Aorta (tissue), 5 donors: Measurements from ENCODE around the gene PEX14. TPM values are rescaled to one million over a fixed set of nuclear protein-coding genes. Genes with fewer than 3 reads are reported as not detected.

ENCODE experiments used
- ATAC-seq: fragments of 200-7000 bp; cut with Tn5 transposase; one replicate; pipeline ENCODE4 v1.9.1; 2022; ENCODE audit warnings: moderate library complexity; ENCODE audit not compliant: low FRiP score
- DNase-seq, 2 donors: peaks; one replicate each; pipeline ENCODE4 v3.0.0-alpha.2; 2020
- H3K27ac ChIP-seq, 2 donors: one replicate each; pipeline ENCODE4 v1.5.1; 2013; ENCODE audit warnings: low read length in 2 of 2, mild to moderate bottlenecking in 2 of 2, moderate library complexity in 2 of 2, control low read depth in 1 of 2, inconsistent platforms in 1 of 2, low read depth in 1 of 2
- H3K27me3 ChIP-seq, 2 donors: one replicate each; pipeline ENCODE4 v1.6.1; 2013; ENCODE audit warnings: control low read depth in 1 of 2, low read length in 1 of 2, mild to moderate bottlenecking in 1 of 2, moderate library complexity in 1 of 2; ENCODE audit not compliant: insufficient read depth in 2 of 2, control insufficient read depth in 1 of 2
- H3K36me3 ChIP-seq, 2 donors: one replicate each; pipeline ENCODE4 v1.6.1; 2013; ENCODE audit warnings: control low read depth in 1 of 2, low read length in 1 of 2, mild to moderate bottlenecking in 1 of 2; ENCODE audit not compliant: insufficient read depth in 2 of 2, control insufficient read depth in 1 of 2
- H3K4me1 ChIP-seq, 2 donors: one replicate each; pipeline ENCODE4 v1.6.1; 2013; ENCODE audit warnings: low read length in 2 of 2, control low read depth in 1 of 2, mild to moderate bottlenecking in 1 of 2, moderate library complexity in 1 of 2; ENCODE audit not compliant: insufficient read depth in 2 of 2, control insufficient read depth in 1 of 2
- H3K4me3 ChIP-seq, 2 donors: one replicate each; pipeline ENCODE4 v1.5.1; 2013; ENCODE audit warnings: low read length in 2 of 2, control low read depth in 1 of 2, mild to moderate bottlenecking in 1 of 2
- H3K9me3 ChIP-seq: one replicate; pipeline ENCODE4 v1.6.1; 2013; ENCODE audit warnings: mild to moderate bottlenecking, low read length; ENCODE audit not compliant: control insufficient read depth
- WGBS, 2 donors: extraction: QIAGEN DNeasy Blood & Tissue Kit; methylation state at CpG; one replicate each; pipeline ENCODE4 v1.1.7; 2013; 5-methylcytosine and 5-hydroxymethylcytosine counted together
- intact Hi-C, 2 donors: fragments of 100-400 bp; cut with DNase I; formaldehyde crosslinking; loops; one replicate each; pipeline versions ENCODE4 v1.14.2 to v1.15.0; 2022
- polyA plus RNA-seq, 2 donors: library from polyadenylated mRNA; stranded (reverse); fragments of 200-250 nt; gene quantifications; one replicate each; pipeline ENCODE4 v1.2.3, GENCODE V29; 2013
- total RNA-seq, 2 donors: library from RNA; stranded (reverse); fragmentation: NEBNext Ultra II Directional; extraction: Animal tissue kit (Norgen Biotek cat#: 25700); gene quantifications; one replicate each; pipeline ENCODE4 v1.2.1, GENCODE V29; 2021
- donor health status: healthy with polysubstance abuse.
- donor health status: Bipolar disorder and iron deficiency.
- donor health status: DM: no; HTN: no; CAD: no.
- donor health status: DM: no; HTN: no; CAD: no.
- donor health status: DM: yes; HTN: yes; CAD: no.

Gene PEX14
- total and polyA plus RNA-seq, 4 donors: 4.5 to 16.9 (median 14.4) TPM

DNA sequence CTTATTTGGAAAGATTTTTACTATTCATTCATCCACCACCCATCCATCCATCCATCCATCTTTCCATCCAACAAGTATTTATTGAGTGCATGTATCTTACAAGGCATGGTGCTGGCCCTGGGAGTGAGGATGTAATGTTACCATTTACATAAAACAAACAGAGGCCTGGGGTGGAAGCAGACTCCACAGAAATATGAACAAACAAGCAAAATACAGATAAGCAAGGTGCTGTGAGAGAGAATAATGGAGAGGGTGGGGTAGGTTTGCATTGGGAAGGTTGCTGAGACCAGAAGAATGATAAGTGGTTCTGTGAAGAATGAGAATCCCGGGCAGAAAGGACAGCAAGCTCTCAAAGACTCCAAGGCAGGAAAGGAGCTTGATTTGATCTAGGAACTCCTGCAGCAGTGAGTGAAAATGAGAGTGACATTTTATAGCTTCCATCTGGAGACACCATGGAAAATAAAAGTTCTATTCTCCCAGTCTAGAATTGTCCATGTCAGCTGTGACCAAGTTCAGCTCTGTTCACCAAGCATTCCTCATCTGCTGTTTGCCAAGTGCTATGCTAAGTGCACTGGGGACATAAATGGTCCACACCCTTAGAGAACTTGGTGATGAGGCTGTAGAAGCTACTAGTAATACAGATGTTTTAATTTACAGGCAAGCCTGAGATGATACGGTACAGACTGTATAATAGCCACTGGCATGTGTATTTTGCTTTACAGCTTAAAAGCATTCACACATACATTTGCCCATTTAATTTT is 75.3 kb downstream of the PEX14 start:
- Histone ChIP-seq H3K36me3 (peaks cover 0 to 2% of the 10 kb centered on the region in 2 donors), H3K27ac (no peak overlapping the region), H3K4me1 (no peaks in the 10 kb centered on the region), H3K9me3 (no peaks in the 10 kb centered on the region), H3K27me3 (no peaks in the 10 kb centered on the region), H3K4me3 (no peak overlapping the region)
- WGBS, 2 donors: 93 to 96% methylated on average over 2 of the region's 2 CpGs
- DNase-seq: no peak
- ATAC-seq: no peak
- intact Hi-C loops: no loop called here

- 90% methylated on average over 10 of the region's 10 CpGs for WGBS, 2 donors
- ATAC-seq (no peak), DNase-seq (no peak)
- H3K27ac ChIP-seq: no peak overlapping the region
- intact Hi-C loops: no loop called here
- H3K36me3 ChIP-seq: no peaks in the 10 kb centered on the region
- H3K27me3 ChIP-seq: no peaks in the 10 kb centered on the region
- no peaks in the 10 kb centered on the region for H3K9me3 ChIP-seq
- no peak overlapping the region for H3K4me3 ChIP-seq
- no peaks in the 10 kb centered on the region for H3K4me1 ChIP-seq
Measured at GRCh38 chr1:10553118-10553517, 78.4 kb downstream of the PEX14 start.

DNA sequence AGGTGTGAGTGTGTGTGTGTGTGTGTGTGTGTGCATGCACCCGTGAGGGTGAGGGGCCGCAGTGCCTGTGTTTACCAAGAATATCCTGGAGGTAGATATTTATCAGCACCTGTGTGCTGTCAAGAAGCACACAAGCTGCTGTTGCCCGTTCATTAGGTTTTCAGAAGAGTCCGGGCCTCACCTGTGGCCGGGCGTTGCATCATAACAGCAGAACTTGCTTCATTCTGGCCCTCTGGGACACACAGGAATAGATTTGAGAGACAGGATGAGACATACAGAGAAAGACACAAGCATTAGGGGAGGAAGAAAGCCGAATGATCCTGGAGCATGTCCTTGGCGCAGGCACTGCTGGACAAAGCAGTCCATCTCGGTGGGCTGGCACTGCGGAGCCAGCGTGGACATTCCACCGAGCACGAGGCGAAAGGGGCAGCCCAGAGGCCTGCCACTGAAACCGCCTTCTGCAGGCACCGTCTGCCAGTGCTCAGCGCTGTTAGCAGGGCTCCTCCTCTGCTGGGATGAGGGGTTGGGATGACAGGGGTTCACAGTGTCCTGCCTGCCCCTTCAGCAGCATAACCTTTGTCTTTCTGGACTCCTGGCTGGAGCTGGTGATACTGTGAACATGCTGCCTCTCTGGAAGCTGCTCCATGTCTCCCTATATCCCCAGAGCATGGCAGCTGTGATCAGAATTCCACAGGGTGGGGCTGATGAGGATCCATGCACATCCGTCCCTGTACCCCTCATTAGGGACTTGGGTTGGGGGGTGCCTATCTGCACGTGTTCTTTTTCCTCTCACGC is 81.1 kb downstream of the PEX14 start:
- no peak for DNase-seq
- Histone ChIP-seq H3K36me3 (no peaks in the 10 kb centered on the region), H3K4me1 (no peaks in the 10 kb centered on the region), H3K27ac (no peak overlapping the region), H3K27me3 (no peaks in the 10 kb centered on the region), H3K9me3 (no peaks in the 10 kb centered on the region), H3K4me3 (no peak overlapping the region)
- intact Hi-C loops: no loop called here
- whole genome bisulfite sequencing, 2 donors: 81% methylated on average over 20 of the region's 20 CpGs
- ATAC-seq: no peak

GRCh38 chr1:10556430-10557005 is 81.8 kb downstream of the PEX14 start:
- H3K9me3 ChIP-seq: no peaks in the 10 kb centered on the region
- no peak for DNase-seq
- intact Hi-C loops: no loop called here
- H3K4me3 ChIP-seq: no peak overlapping the region
- no peaks in the 10 kb centered on the region for H3K4me1 ChIP-seq
- WGBS, 2 donors: 79 to 83% methylated on average over 9 of the region's 9 CpGs
- ATAC-seq: no peak
- no peaks in the 10 kb centered on the region for H3K36me3 ChIP-seq
- H3K27ac ChIP-seq: no peak overlapping the region
- H3K27me3 ChIP-seq: no peaks in the 10 kb centered on the region

DNA sequence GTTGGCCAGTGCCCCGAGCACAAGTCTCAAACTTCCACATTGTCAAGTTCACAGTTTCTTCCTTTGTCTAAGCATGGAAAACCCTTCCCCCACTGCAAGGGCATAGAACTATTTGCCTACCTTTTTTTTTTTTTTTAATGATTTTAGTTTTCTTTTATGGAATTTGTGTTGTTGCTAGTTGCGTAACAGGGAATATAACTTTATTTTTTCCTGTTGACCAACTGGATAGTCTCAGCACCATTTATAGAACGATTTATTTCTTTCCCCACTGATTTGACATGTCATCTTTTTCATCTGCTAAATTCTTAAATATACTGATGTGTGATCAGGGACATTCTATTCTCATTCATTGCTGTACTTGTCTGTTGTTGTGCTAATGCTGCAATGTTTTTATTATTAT is 83.0 kb downstream of the PEX14 start:
- intact Hi-C loops: no loop called here

DNA sequence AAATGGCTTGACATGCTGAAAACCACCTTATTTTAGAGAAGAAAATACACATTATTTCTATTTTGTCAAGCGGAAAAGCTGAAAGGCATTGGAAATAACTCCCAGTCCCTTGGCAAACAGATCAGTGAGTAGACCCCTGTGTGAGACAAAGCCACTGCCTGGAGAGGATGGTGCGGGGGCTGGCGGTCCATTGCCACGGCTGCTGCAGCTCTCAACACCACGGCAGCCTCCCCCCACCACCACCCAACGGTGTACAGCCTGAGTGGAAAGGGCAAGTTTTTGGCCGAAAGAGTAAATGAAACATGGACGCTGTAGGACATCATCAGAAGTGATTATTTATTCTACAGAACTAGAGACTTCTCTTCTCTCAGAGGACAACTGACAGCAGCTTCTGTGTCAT is 84.6 kb downstream of the PEX14 start:
- Histone ChIP-seq H3K4me3 (no peak overlapping the region), H3K4me1 (no peaks in the 10 kb centered on the region), H3K27ac (no peak overlapping the region), H3K9me3 (no peaks in the 10 kb centered on the region), H3K27me3 (no peaks in the 10 kb centered on the region), H3K36me3 (no peaks in the 10 kb centered on the region)
- 90 to 92% methylated on average over 8 of the region's 8 CpGs for WGBS, 2 donors
- DNase-seq (no peak), ATAC-seq (no peak)
- intact Hi-C loops: no loop called here

More for the DNA sequence above, 83.0 kb downstream of the PEX14 start:
- DNase-seq (no peak), ATAC-seq (no peak)
- Histone ChIP-seq H3K36me3 (no peaks in the 10 kb centered on the region), H3K4me3 (no peak overlapping the region), H3K27me3 (no peaks in the 10 kb centered on the region), H3K4me1 (no peaks in the 10 kb centered on the region), H3K27ac (no peak overlapping the region), H3K9me3 (no peaks in the 10 kb centered on the region)
- WGBS, 2 donors: 92 to 93% methylated on average over 3 of the region's 3 CpGs

GRCh38 chr1:10561497-10561896 is 86.7 kb downstream of the PEX14 start:
- no peaks in the 10 kb centered on the region for H3K4me1 ChIP-seq
- no peaks in the 10 kb centered on the region for H3K36me3 ChIP-seq
- H3K9me3 ChIP-seq: no peaks in the 10 kb centered on the region
- intact Hi-C loops: no loop called here
- DNase-seq: no peak
- H3K27me3 ChIP-seq: no peaks in the 10 kb centered on the region
- no peak overlapping the region for H3K4me3 ChIP-seq
- no peak overlapping the region for H3K27ac ChIP-seq
- ATAC-seq: no peak

DNA sequence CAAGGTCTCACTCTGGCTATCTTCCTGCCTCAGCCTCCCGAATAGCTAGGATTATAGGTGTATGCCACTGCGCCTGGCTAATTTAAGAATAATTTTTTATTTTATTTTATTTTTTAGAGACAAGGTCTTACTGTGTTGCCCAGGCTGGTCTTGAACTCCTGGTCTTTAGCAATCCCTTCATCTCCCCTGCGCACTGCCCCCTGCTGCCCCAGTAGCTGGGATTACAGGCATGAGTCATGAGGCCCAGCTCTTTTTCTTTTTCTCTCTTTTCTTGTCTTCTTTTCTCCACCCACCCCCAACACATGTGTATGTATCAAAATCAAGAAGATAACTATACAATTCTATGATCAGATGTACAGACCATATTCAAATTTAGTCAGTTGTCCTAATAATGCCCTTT is 87.2 kb downstream of the PEX14 start:
- Histone ChIP-seq H3K27me3 (no peaks in the 10 kb centered on the region), H3K36me3 (no peaks in the 10 kb centered on the region), H3K4me1 (no peaks in the 10 kb centered on the region), H3K27ac (no peak overlapping the region), H3K4me3 (no peak overlapping the region), H3K9me3 (no peaks in the 10 kb centered on the region)
- WGBS, 2 donors: 96 to 97% methylated on average over 3 of the region's 3 CpGs
- DNase-seq (no peak), ATAC-seq (no peak)
- intact Hi-C loops: no loop called here

- no peaks in the 10 kb centered on the region for H3K27me3 ChIP-seq
- intact Hi-C loops: no loop called here
- no peak for DNase-seq
- H3K36me3 ChIP-seq: no peaks in the 10 kb centered on the region
- 98% methylated on average over 2 of the region's 2 CpGs for WGBS, 2 donors
- H3K4me3 ChIP-seq: no peak overlapping the region
- H3K4me1 ChIP-seq: no peaks in the 10 kb centered on the region
- no peaks in the 10 kb centered on the region for H3K9me3 ChIP-seq
- no peak for ATAC-seq
- no peak overlapping the region for H3K27ac ChIP-seq
Measured at GRCh38 chr1:10564063-10564462, 89.3 kb downstream of the PEX14 start.
